HUES6 (cell line): ENCODE results near the gene SH3RF1.

ENCODE experiments used
- H3K27ac ChIP-seq: 2 replicates; pipeline ENCODE4 v1.7.0; 2013; ENCODE audit warnings: low read depth, mild to moderate bottlenecking, low read length, inconsistent platforms
- H3K27me3 ChIP-seq: 2 replicates; pipeline ENCODE4 v1.6.1; 2013; ENCODE audit warnings: low read length; ENCODE audit not compliant: control insufficient read depth, insufficient read depth
- H3K36me3 ChIP-seq: 2 replicates; pipeline ENCODE4 v1.6.1; 2013; ENCODE audit warnings: low read length; ENCODE audit not compliant: control insufficient read depth, insufficient read depth
- H3K4me1 ChIP-seq: 2 replicates; pipeline ENCODE4 v1.6.1; 2013; ENCODE audit warnings: low read length; ENCODE audit not compliant: control insufficient read depth, insufficient read depth
- H3K4me3 ChIP-seq: 2 replicates; pipeline ENCODE4 v1.5.1; 2013; ENCODE audit warnings: low read depth, low read length
- H3K9ac ChIP-seq: one replicate; pipeline ENCODE4 v1.6.1; 2013; ENCODE audit warnings: mild to moderate bottlenecking, low read length
- H3K9me3 ChIP-seq: 2 replicates; pipeline ENCODE4 v1.6.1; 2013; ENCODE audit warnings: low read depth, low read length; ENCODE audit not compliant: control insufficient read depth, insufficient read depth

Gene SH3RF1

DNA sequence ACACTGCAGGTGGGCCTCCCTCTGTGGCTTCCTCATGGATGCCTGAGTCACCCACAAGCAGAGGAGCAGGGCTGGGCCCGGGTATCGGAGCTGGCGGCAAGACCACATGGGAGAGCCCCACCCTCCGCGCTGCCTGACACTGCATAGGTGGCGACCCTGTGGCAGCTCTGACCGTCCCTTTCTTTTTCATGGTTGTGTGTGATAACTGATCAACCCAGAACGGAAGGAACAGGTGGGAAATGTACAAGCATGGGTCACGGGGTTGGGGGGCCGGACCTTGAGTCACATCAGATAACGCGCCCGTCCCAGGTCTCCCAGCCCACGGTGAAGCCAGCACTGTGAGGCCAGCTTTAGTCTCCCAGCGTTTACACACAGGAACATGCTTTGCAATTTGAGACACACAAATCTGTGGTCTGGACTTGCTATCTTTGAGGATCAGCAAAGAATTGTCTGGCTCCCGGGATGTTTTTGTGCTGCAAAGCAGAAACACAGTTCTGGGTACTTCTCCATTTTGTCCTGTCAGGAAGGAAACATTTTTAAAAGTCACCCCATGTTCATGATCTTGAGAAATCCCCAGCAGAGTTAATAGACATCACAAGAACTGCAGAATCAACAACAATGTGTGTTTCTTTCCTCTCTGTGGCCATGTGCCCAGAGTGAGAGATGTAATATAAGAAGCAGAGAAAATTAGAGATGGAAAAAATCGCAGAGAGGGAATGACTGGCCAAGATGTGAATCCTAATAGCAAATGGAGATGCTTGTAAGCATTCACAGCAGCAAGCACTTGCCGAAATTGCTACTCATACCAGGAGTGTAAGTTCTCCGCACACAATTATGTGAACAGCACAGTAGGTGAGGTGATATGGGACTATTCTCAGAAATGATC is 190.6 kb downstream of the SH3RF1 start:
- Histone ChIP-seq H3K36me3 (no peaks in the 10 kb centered on the region), H3K27ac (no peak overlapping the region), H3K9me3 (peaks cover 3% of the 10 kb centered on the region; the same call in 1 of the 2 replicates), H3K9ac (no peak overlapping the region), H3K27me3 (no peaks in the 10 kb centered on the region), H3K4me3 (no peak overlapping the region), H3K4me1 (no peaks in the 10 kb centered on the region)

DNA sequence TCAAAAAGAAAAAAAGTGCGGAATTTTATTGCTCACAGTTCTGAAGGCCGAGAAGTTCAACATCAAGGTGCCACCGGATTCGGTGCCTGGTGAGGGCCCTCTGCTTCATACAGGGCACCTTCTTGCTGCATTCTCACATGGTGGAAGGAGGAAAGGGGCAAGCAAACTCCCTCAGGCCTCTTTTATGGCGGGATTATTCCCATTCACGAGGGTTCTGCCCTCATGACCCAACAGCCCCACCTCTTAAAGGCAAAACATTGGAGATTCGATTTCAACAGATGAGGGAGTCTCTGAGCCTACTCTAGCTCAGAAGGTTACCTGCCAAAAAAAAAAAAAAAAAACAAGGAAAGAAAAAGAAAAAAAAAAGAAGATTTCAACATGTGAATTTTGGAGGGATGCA is 196.6 kb downstream of the SH3RF1 start:
- Histone ChIP-seq H3K9me3 (peaks cover 3% of the 10 kb centered on the region; the same call in 1 of the 2 replicates), H3K4me1 (peaks cover 22% of the 10 kb centered on the region), H3K9ac (no peak overlapping the region), H3K27ac (no peak overlapping the region), H3K27me3 (no peaks in the 10 kb centered on the region), H3K4me3 (no peak overlapping the region), H3K36me3 (no peaks in the 10 kb centered on the region)

DNA sequence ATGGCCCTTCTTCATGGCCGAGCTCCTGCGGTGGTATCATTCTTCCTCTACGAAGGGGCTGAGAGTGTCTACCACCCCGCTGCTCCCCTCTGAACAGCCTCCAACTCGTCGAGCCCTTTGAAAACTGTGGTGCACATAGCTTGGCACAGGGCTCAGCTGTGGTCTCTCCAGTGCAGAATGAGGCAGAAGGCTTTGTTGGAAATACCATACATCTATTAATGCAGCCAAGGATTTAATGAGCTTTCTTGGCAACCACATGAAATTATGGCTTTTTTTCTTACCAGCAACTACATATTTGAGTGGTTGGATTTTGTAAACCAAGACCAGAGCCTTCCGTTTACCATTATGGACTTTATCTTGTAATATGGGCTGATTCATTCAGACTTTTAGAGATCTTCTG is 199.0 kb downstream of the SH3RF1 start:
- H3K27me3 ChIP-seq = no peaks in the 10 kb centered on the region
- H3K4me1 ChIP-seq = peaks cover 22% of the 10 kb centered on the region
- H3K9me3 ChIP-seq = no peaks in the 10 kb centered on the region
- no peak overlapping the region for H3K9ac ChIP-seq
- no peaks in the 10 kb centered on the region for H3K36me3 ChIP-seq
- no peak overlapping the region for H3K27ac ChIP-seq
- no peak overlapping the region for H3K4me3 ChIP-seq

GRCh38 chr4:169070895-169071218 is 199.9 kb downstream of the SH3RF1 start:
- Histone ChIP-seq H3K9me3 (no peaks in the 10 kb centered on the region), H3K4me3 (no peak overlapping the region)

GRCh38 chr4:169070071-169070894 is 200.5 kb downstream of the SH3RF1 start:
- Histone ChIP-seq H3K27me3 (no peaks in the 10 kb centered on the region), H3K9ac (peak overlapping the region; percentile 31), H3K27ac (peak overlapping the region; percentile 87), H3K4me3 (peak overlapping the region; percentile 11; the same call in 1 of the 2 replicates), H3K4me1 (peaks cover 22% of the 10 kb centered on the region), H3K36me3 (no peaks in the 10 kb centered on the region), H3K9me3 (no peaks in the 10 kb centered on the region)

More at GRCh38 chr4:169070895-169071218, 199.9 kb downstream of the SH3RF1 start:
- Histone ChIP-seq H3K27ac (peak overlapping the region; percentile 87; the same call in 1 of the 2 replicates), H3K36me3 (no peaks in the 10 kb centered on the region), H3K4me1 (peaks cover 22% of the 10 kb centered on the region), H3K9ac (no peak overlapping the region), H3K27me3 (no peaks in the 10 kb centered on the region)

- no peak overlapping the region for H3K9ac ChIP-seq
- H3K9me3 ChIP-seq = no peaks in the 10 kb centered on the region
- H3K36me3 ChIP-seq = no peaks in the 10 kb centered on the region
- H3K4me3 ChIP-seq = no peak overlapping the region
- H3K27ac ChIP-seq = no peak overlapping the region
- H3K27me3 ChIP-seq = no peaks in the 10 kb centered on the region
- peaks cover 22% of the 10 kb centered on the region for H3K4me1 ChIP-seq
Observed at GRCh38 chr4:169068423-169068822, 202.3 kb downstream of the SH3RF1 start.

DNA sequence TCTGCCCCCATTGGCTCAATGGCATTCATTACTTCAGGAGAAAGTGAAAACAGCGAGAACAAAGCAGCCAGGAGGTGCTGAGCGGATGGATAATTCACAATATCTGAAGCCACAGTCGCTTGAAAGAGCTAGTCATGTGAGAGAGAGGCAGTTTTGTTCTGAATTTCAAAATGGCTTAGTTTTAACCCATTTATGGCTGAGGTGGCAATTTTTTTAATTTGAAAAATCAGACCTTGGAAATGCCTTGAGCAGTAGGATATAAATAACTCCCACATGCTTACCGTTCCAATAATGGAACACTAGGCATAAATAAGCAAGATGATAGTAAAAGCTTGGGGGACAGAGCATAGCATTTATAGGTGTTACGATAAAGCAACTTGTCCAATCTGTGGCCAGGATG is 203.8 kb downstream of the SH3RF1 start:
- Histone ChIP-seq H3K36me3 (no peaks in the 10 kb centered on the region), H3K27ac (no peak overlapping the region), H3K4me1 (peaks cover 22% of the 10 kb centered on the region)

DNA sequence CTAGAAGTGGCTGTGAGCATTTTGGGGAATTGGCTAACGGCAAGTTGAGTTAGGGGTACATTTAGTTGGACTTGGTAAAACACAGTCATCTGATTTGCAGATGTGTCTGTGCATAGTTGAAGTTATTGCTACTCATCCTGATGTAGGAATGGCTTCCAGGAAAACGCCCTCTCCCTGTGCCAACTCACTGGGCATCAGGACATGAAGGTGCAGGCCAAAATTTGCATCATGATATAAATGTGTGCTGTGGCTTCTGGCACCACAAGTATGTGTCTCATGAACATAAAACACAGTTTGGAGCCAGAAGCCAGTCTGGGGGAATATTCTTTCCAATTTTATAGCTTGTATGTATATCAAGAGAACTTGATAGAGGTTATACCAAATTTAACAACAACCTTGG is 206.5 kb downstream of the SH3RF1 start:
- H3K4me1 ChIP-seq = 0 out of 2 replicates have a peak, but pooled peaks cover 2% of the 10 kb centered on the region
- H3K27me3 ChIP-seq = no peaks in the 10 kb centered on the region
- H3K27ac ChIP-seq = no peak overlapping the region
- no peak overlapping the region for H3K9ac ChIP-seq
- no peaks in the 10 kb centered on the region for H3K36me3 ChIP-seq
- H3K4me3 ChIP-seq = no peak overlapping the region
- no peaks in the 10 kb centered on the region for H3K9me3 ChIP-seq

More for the DNA sequence above, 203.8 kb downstream of the SH3RF1 start:
- Histone ChIP-seq H3K4me3 (no peak overlapping the region), H3K27me3 (no peaks in the 10 kb centered on the region), H3K9ac (no peak overlapping the region), H3K9me3 (no peaks in the 10 kb centered on the region)

GRCh38 chr4:169063441-169063840 is 207.3 kb downstream of the SH3RF1 start:
- Histone ChIP-seq H3K4me1 (no peaks in the 10 kb centered on the region), H3K9ac (no peak overlapping the region), H3K36me3 (no peaks in the 10 kb centered on the region), H3K27ac (no peak overlapping the region), H3K4me3 (no peak overlapping the region), H3K27me3 (no peaks in the 10 kb centered on the region), H3K9me3 (no peaks in the 10 kb centered on the region)

DNA sequence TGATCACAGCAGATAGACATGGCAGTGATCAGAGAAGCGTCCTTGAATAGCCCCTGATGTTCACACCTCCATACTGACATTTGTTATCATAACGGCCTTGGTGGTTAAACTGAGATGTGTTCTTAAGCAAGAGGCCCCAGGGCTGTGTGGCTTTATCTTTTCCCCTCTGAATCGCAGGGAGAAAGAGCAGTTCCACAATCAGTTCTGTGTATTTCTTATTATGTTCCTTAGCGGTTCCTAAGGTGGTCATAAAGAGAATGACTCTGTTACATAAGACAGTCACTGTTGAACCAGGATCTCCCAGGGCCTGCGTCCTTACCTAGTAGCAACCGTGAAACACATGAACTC is 207.9 kb downstream of the SH3RF1 start:
- Histone ChIP-seq H3K27me3 (no peaks in the 10 kb centered on the region), H3K27ac (no peak overlapping the region), H3K4me1 (no peaks in the 10 kb centered on the region), H3K36me3 (no peaks in the 10 kb centered on the region), H3K4me3 (no peak overlapping the region), H3K9ac (no peak overlapping the region), H3K9me3 (no peaks in the 10 kb centered on the region)

DNA sequence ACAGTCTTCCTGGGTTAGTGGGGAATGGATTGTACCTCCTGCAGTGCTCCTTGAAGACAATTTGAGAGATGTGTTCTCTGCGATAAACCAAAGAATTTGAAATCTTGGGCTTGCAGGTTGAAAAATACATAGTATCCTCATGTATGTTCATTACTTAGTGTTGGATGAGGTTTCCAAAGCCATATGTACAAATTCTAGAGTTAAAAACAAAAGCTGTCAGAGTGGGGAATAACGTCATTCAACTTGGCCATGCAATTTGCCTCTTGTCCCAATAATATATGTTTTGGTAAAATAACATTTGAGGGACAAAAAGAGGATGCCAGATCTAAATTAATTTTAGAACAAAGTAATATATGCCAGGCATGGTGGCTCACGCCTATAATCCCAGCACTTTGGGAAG is 209.4 kb downstream of the SH3RF1 start:
- Histone ChIP-seq H3K27me3 (no peaks in the 10 kb centered on the region), H3K4me1 (no peaks in the 10 kb centered on the region), H3K9ac (no peak overlapping the region), H3K4me3 (no peak overlapping the region), H3K36me3 (no peaks in the 10 kb centered on the region), H3K9me3 (no peaks in the 10 kb centered on the region), H3K27ac (no peak overlapping the region)
